ENCODE results near the gene TOMM40L.

TOMM40L gene

GRCh38 chr1:161197560-161198193 is 28.2 kb upstream of the TOMM40L start:
- no peak for DNase-seq

GRCh38 chr1:161198194-161198896 is 27.5 kb upstream of the TOMM40L start:
- no peak for DNase-seq

GRCh38 chr1:161198897-161199431 is 26.9 kb upstream of the TOMM40L start, which contains the start of gene ADAMTS4:
Gene ADAMTS4 (minus strand): TSS chr1:161199054. CDS start chr1:161198627, 427 bp downstream.
- DNase-seq, result no peak

- no peak for DNase-seq
These were observed 26.2 kb upstream of the TOMM40L start for GRCh38 chr1:161199506-161200139.

GRCh38 chr1:161200421-161200991 is 25.4 kb upstream of the TOMM40L start:
- DNase-seq, result peak; percentile 57

GRCh38 chr1:161200992-161201835 is 24.6 kb upstream of the TOMM40L start:
- DNase-seq, result no peak

- peak; percentile 98 for DNase-seq
These were observed 23.8 kb upstream of the TOMM40L start, which contains the start of gene NDUFS2 for GRCh38 chr1:161201836-161202712. Gene NDUFS2 (plus strand): TSS chr1:161202367. CDS start chr1:161202386, 19 bp downstream.

GRCh38 chr1:161206411-161207140 is 19.3 kb upstream of the TOMM40L start:
- no peak for DNase-seq

- no peak for DNase-seq
These were observed 18.7 kb upstream of the TOMM40L start for GRCh38 chr1:161207173-161207572.

- peak; percentile 81 for DNase-seq
These were observed 16.0 kb upstream of the TOMM40L start for GRCh38 chr1:161209790-161210409.

- no peak for DNase-seq
These were observed 11.5 kb upstream of the TOMM40L start for GRCh38 chr1:161214369-161214768.

GRCh38 chr1:161215076-161215475 is 10.8 kb upstream of the TOMM40L start, which contains the start of gene FCER1G:
Gene FCER1G (plus strand): TSS chr1:161215295. CDS start chr1:161215322, 27 bp downstream.
- peak; percentile 23 for DNase-seq

- peak; percentile 27 for DNase-seq
These were observed 8.7 kb upstream of the TOMM40L start for GRCh38 chr1:161216945-161217712.

- DNase-seq, result no peak
These were observed 8.0 kb upstream of the TOMM40L start for GRCh38 chr1:161217831-161218230.

GRCh38 chr1:161218301-161219077 is 7.4 kb upstream of the TOMM40L start:
- DNase-seq, result no peak

GRCh38 chr1:161219078-161219892 is 6.6 kb upstream of the TOMM40L start:
- no peak for DNase-seq

GRCh38 chr1:161220002-161220401 is 5.9 kb upstream of the TOMM40L start:
- no peak for DNase-seq

All from CD4-positive, alpha-beta T cell treated with Interleukin-10 for 1 hour (primary cell).